Measurements from ENCODE around the gene GPBP1. TPM values are rescaled to one million over a fixed set of nuclear protein-coding genes. Genes with fewer than 3 reads are reported as not detected.
A peak's percentile ranks its signal among the peaks of the same experiment; 100 is the strongest.

The GPBP1 gene
- total and polyA plus RNA-seq, 9 of the 15 experiments (the other 6 are each of a cell fraction or from before 2014, with no cell fraction given), result 31.0 to 109 (median 68.4) TPM

DNA sequence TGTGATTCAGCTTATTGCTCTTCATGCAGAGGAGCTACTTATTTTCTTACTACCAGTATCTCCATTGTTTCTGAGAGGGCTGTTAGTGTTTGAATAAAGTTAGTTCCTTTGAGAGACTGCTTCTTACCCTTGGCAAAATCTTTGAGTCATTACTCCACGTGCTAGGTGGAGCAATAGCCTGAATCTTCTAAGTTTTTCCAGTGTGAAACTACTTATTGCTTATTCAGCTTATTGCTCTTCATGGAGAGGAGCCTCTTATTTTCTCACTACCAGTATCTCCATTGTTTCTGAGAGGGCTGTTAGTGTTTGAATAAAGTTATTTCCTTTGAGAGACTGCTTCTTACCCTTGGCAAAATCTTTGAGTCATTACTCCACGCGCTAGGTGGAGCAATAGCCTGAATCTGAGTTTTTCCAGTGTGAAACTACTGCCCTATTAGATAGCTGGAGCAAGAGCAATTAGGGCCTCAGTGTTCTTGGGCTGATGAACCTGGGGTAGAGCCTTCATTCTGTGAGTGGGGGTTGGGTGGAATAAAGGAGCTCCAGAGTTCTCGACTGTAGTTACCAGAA lies 41.9 kb downstream of the GPBP1 start:
- Histone ChIP-seq H2AFZ (ENCODE audit: low read depth, low read length) (no peak overlapping the region), H3K27me3 (ENCODE audit: control insufficient read depth in 2 of 2, insufficient read depth in 2 of 2, low read length in 2 of 2) (no peaks in the 10 kb centered on the region), H3K36me3 (ENCODE audit: control insufficient read depth, insufficient read depth, low read length) (peaks cover 62% of the 10 kb centered on the region), H3K9ac (ENCODE audit: insufficient read depth in 1 of 2, low read depth in 2 of 2, low read length in 2 of 2) (no peak overlapping the region), H4K20me1 (replicated peaks; ENCODE audit: control insufficient read depth, insufficient read depth, low read length) (peaks cover 12% of the 10 kb centered on the region; the same call in 1 of the 2 replicates), H3K79me2 (ENCODE audit: control insufficient read depth, insufficient read depth, low read length) (peaks cover 94% of the 10 kb centered on the region), H3K9me1 (ENCODE audit: control insufficient read depth, insufficient read depth, low read length) (no peaks in the 10 kb centered on the region), H3K4me2 (ENCODE audit: insufficient read depth, low read length) (no peak overlapping the region), H3K4me3 (no peak overlapping the region), H3K4me1 (replicated peaks in 1 of 2; ENCODE audit: control insufficient read depth in 2 of 2, insufficient read depth in 2 of 2, low read length in 2 of 2) (no peaks in the 10 kb centered on the region), H3K27ac (ENCODE audit: extremely low read depth, low read depth, low read length) (no peak overlapping the region), H3K9me3 (replicated peaks; ENCODE audit: control insufficient read depth, insufficient read depth, low read depth, low read length) (no peaks in the 10 kb centered on the region)
- intact Hi-C loops (cut with micrococcal nuclease), result no loop called here
- TSS peak; percentile 19 for BruUV-seq (replicated peaks)
- POLR2A ChIA-PET, result no interaction called here
- DNase-seq (ENCODE audit: extremely low read depth in 1 of 4, low spot score in 3 of 4) (no peak), FAIRE-seq (no peak), ATAC-seq (no peak)
- 89% methylated on average over 4 of the region's 4 CpGs for WGBS (ENCODE audit: insufficient coverage, low coverage, missing lambda C conversion rate)
- CTCF ChIA-PET (ENCODE audit: low intra/inter-chr PET ratio), result no interaction called here
- in situ Hi-C loops (cut with MboI), result no loop called here
- TF ChIP-seq, protein P1, sequence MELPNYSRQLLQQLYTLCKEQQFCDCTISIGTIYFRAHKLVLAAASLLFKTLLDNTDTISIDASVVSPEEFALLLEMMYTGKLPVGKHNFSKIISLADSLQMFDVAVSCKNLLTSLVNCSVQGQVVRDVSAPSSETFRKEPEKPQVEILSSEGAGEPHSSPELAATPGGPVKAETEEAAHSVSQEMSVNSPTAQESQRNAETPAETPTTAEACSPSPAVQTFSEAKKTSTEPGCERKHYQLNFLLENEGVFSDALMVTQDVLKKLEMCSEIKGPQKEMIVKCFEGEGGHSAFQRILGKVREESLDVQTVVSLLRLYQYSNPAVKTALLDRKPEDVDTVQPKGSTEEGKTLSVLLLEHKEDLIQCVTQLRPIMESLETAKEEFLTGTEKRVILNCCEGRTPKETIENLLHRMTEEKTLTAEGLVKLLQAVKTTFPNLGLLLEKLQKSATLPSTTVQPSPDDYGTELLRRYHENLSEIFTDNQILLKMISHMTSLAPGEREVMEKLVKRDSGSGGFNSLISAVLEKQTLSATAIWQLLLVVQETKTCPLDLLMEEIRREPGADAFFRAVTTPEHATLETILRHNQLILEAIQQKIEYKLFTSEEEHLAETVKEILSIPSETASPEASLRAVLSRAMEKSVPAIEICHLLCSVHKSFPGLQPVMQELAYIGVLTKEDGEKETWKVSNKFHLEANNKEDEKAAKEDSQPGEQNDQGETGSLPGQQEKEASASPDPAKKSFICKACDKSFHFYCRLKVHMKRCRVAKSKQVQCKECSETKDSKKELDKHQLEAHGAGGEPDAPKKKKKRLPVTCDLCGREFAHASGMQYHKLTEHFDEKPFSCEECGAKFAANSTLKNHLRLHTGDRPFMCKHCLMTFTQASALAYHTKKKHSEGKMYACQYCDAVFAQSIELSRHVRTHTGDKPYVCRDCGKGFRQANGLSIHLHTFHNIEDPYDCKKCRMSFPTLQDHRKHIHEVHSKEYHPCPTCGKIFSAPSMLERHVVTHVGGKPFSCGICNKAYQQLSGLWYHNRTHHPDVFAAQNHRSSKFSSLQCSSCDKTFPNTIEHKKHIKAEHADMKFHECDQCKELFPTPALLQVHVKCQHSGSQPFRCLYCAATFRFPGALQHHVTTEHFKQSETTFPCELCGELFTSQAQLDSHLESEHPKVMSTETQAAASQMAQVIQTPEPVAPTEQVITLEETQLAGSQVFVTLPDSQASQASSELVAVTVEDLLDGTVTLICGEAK (IDR thresholded peaks at IDR 0.05), result peak; percentile 73
- TF ChIP-seq, protein P1 (CRISPR knock-in tag; IDR thresholded peaks at IDR 0.05), result no peak
- TF ChIP-seq L3MBTL2 (IDR thresholded peaks at IDR 0.05) (no peak), ZNF408 (CRISPR knock-in tag; IDR thresholded peaks at IDR 0.05; ENCODE audit: low read depth) (no peak), ZNF316 (IDR thresholded peaks at IDR 0.05) (peak; percentile 74), C11orf30 (IDR thresholded peaks at IDR 0.05; ENCODE audit: low read depth) (peak; percentile 53), MAFG (tag; conservative IDR thresholded peaks at IDR 0.05) (peak; percentile 21; the same call in 1 of the 2 replicates), ZNF668 (CRISPR knock-in tag; IDR thresholded peaks at IDR 0.05) (no peak), ZNF263 (CRISPR knock-in tag; IDR thresholded peaks at IDR 0.05; ENCODE audit: borderline replicate concordance) (no peak)
- TF ChIP-seq, protein P2, sequence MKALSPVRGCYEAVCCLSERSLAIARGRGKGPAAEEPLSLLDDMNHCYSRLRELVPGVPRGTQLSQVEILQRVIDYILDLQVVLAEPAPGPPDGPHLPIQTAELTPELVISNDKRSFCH (CRISPR knock-in tag; IDR thresholded peaks at IDR 0.05), result no peak
- TF ChIP-seq, protein P2 (tag; IDR thresholded peaks at IDR 0.05), result no peak
- TF ChIP-seq, protein P3, sequence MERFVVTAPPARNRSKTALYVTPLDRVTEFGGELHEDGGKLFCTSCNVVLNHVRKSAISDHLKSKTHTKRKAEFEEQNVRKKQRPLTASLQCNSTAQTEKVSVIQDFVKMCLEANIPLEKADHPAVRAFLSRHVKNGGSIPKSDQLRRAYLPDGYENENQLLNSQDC (CRISPR knock-in tag; IDR thresholded peaks at IDR 0.05), result no peak
